GM13976 (cell line): ENCODE data around the gene SDC4.

ENCODE experiments used
- DNase-seq: peaks from one replicate; pipeline ENCODE4 v3.0.0; 2012; ENCODE audit warnings: low spot score
- CTCF ChIP-seq: IDR thresholded peaks from 2 replicates; pipeline ENCODE4 v1.5.1; 2012; ENCODE audit warnings: borderline replicate concordance, mild to moderate bottlenecking; ENCODE audit not compliant: insufficient read depth; ENCODE audit errors: extremely low read depth, missing control alignments, control extremely low read depth
- in situ Hi-C: fragments of 300-500 bp; cut with MboI; formaldehyde crosslinking; loops from one replicate; pipeline ENCODE4 v1.12.0; 2022; ENCODE audit warnings: low sequenced_read_pairs, mixed read lengths, inconsistent platforms; ENCODE audit not compliant: unreplicated experiment

SDC4 gene

GRCh38 chr20:45345104-45345936 is 2.9 kb downstream of the SDC4 start:
- no peak for TF ChIP-seq CTCF
- in situ Hi-C loops: no loop called here

GRCh38 chr20:45344168-45344860 is 3.9 kb downstream of the SDC4 start:
- no peak for TF ChIP-seq CTCF
- no peak for DNase-seq
- in situ Hi-C loops: no loop called here

More at GRCh38 chr20:45345104-45345936, 2.9 kb downstream of the SDC4 start:
- no peak for DNase-seq

GRCh38 chr20:45343532-45344167 is 4.6 kb downstream of the SDC4 start:
- no peak for DNase-seq
- in situ Hi-C loops: no loop called here
- no peak for TF ChIP-seq CTCF

GRCh38 chr20:45342855-45343531 is 5.2 kb downstream of the SDC4 start:
- no peak for TF ChIP-seq CTCF
- DNase-seq: no peak
- in situ Hi-C loops: no loop called here

GRCh38 chr20:45341939-45342854 is 6.0 kb downstream of the SDC4 start:
- no peak for TF ChIP-seq CTCF
- DNase-seq: no peak
- in situ Hi-C loops: no loop called here
